HG03060 (cell line): ENCODE data around the gene FKTN.

ENCODE experiments used
- ATAC-seq: cut with Tn5 transposase; IDR thresholded peaks from one replicate; pipeline ENCODE4 v1.9.1; 2021; ENCODE audit warnings: low read depth, moderate number of reproducible peaks; ENCODE audit not compliant: unreplicated experiment

FKTN gene

GRCh38 chr9:105673850-105674387, 116.0 kb downstream of the FKTN start:
- ATAC-seq = no peak

- no peak for ATAC-seq
These were observed 118.5 kb downstream of the FKTN start for GRCh38 chr9:105676351-105676923.

- ATAC-seq = no peak
These were observed 120.2 kb downstream of the FKTN start for GRCh38 chr9:105678163-105678562.

GRCh38 chr9:105678781-105679180, 120.8 kb downstream of the FKTN start:
- no peak for ATAC-seq

- ATAC-seq = no peak
These were observed 121.5 kb downstream of the FKTN start for GRCh38 chr9:105679257-105680022.

GRCh38 chr9:105681313-105681712, 123.4 kb downstream of the FKTN start:
- no peak for ATAC-seq

GRCh38 chr9:105681724-105682123, 123.8 kb downstream of the FKTN start:
- ATAC-seq = no peak

- ATAC-seq = no peak
These were observed 125.9 kb downstream of the FKTN start for GRCh38 chr9:105683688-105684275.

- no peak for ATAC-seq
These were observed 129.0 kb downstream of the FKTN start for GRCh38 chr9:105686936-105687335.
